Mesenchymal stem cell (in vitro differentiated cells and primary cell): ENCODE results near the gene DDX6.
"Not testable (repeated sequence)": the region's sequence is repeated elsewhere in the genome, so short reads cannot be mapped to it uniquely, and the experiment has no call there.

ENCODE experiments used
- DNase-seq: peaks from one replicate; pipeline ENCODE4 v3.0.0-alpha.2; 2013
- H2AFZ ChIP-seq: one replicate; pipeline ENCODE4 v1.6.1; 2013; ENCODE audit warnings: low read depth, mild to moderate bottlenecking, control low read depth, inconsistent platforms, low read length, moderate library complexity
- H2AK5ac ChIP-seq: 2 replicates; pipeline ENCODE4 v1.6.1; 2013; ENCODE audit warnings: low read length, moderate library complexity, mild to moderate bottlenecking, inconsistent platforms; ENCODE audit not compliant: severe bottlenecking
- H2BK120ac ChIP-seq: one replicate; pipeline ENCODE4 v1.6.1; 2013; ENCODE audit warnings: low read depth, mild to moderate bottlenecking, inconsistent platforms, low read length, moderate library complexity
- H2BK12ac ChIP-seq, 2 experiments: one replicate each; pipeline ENCODE4 v1.6.1; 2013; ENCODE audit warnings: inconsistent platforms in 2 of 2, low read length in 2 of 2, mild to moderate bottlenecking in 2 of 2, moderate library complexity in 2 of 2, control low read depth in 1 of 2
- H2BK15ac ChIP-seq: one replicate; pipeline ENCODE4 v1.6.1; 2013; ENCODE audit warnings: mild to moderate bottlenecking, low read depth, inconsistent platforms; ENCODE audit not compliant: poor library complexity, severe bottlenecking
- H2BK5ac ChIP-seq: 2 replicates; pipeline ENCODE4 v1.6.1; 2013; ENCODE audit warnings: low read depth, mild to moderate bottlenecking, low read length, control low read depth, inconsistent platforms; ENCODE audit not compliant: poor library complexity, severe bottlenecking
- H3K14ac ChIP-seq, 2 experiments: one replicate each; pipeline ENCODE4 v1.6.1; 2013; ENCODE audit warnings: inconsistent platforms in 2 of 2, low read length in 2 of 2, control low read depth in 1 of 2, mild to moderate bottlenecking in 1 of 2, moderate library complexity in 1 of 2
- H3K18ac ChIP-seq, 2 experiments: one replicate each; pipeline ENCODE4 v1.6.1; 2013; ENCODE audit warnings: inconsistent platforms in 2 of 2, low read length in 2 of 2, control low read depth in 1 of 2, low read depth in 1 of 2, mild to moderate bottlenecking in 1 of 2
- H3K23ac ChIP-seq, 2 experiments: one replicate each; pipeline ENCODE4 v1.6.1; 2013; ENCODE audit warnings: inconsistent platforms in 2 of 2, low read length in 2 of 2, mild to moderate bottlenecking in 2 of 2, moderate library complexity in 2 of 2, control low read depth in 1 of 2
- H3K27ac ChIP-seq: 2 replicates; pipeline ENCODE4 v1.5.1; 2013; ENCODE audit warnings: mild to moderate bottlenecking, moderate library complexity, low read length, control low read depth, inconsistent platforms; ENCODE audit not compliant: poor library complexity, severe bottlenecking
- H3K27me3 ChIP-seq, 2 experiments: 2 replicates each; pipeline versions ENCODE4 v1.6.1 to v1.7.0; 2013; ENCODE audit warnings: low read length in 2 of 2, mild to moderate bottlenecking in 2 of 2, moderate library complexity in 2 of 2, control low read depth in 1 of 2, inconsistent platforms in 1 of 2; ENCODE audit not compliant: control insufficient read depth in 1 of 2, insufficient read depth in 1 of 2
- H3K36me3 ChIP-seq, 2 experiments: 2 replicates each; pipeline versions ENCODE4 v1.6.1 to v1.7.0; 2013; ENCODE audit warnings: low read length in 2 of 2, control low read depth in 1 of 2, inconsistent platforms in 1 of 2, low read depth in 1 of 2, mild to moderate bottlenecking in 1 of 2; ENCODE audit not compliant: insufficient read depth in 2 of 2, control insufficient read depth in 1 of 2
- H3K4ac ChIP-seq, 2 experiments: one replicate each; pipeline ENCODE4 v1.6.1; 2013; ENCODE audit warnings: inconsistent platforms in 2 of 2, low read length in 2 of 2, mild to moderate bottlenecking in 2 of 2, moderate library complexity in 2 of 2, control low read depth in 1 of 2, low read depth in 1 of 2
- H3K4me1 ChIP-seq: 2 replicates; pipeline ENCODE4 v1.6.1; 2013; ENCODE audit warnings: low read depth, low read length, control low read depth; ENCODE audit not compliant: control insufficient read depth, insufficient read depth
- H3K4me2 ChIP-seq: 2 replicates; pipeline ENCODE4 v1.6.1; 2013; ENCODE audit warnings: low read length, mild to moderate bottlenecking, inconsistent platforms; ENCODE audit not compliant: poor library complexity, severe bottlenecking
- H3K4me3 ChIP-seq, 2 experiments: 2 replicates each; pipeline versions ENCODE4 v1.5.1 to v1.7.0; 2013; ENCODE audit warnings: low read length in 2 of 2, mild to moderate bottlenecking in 2 of 2, control low read depth in 1 of 2, low read depth in 1 of 2; ENCODE audit not compliant: insufficient read depth in 1 of 2
- H3K79me1 ChIP-seq: replicated peaks from 2 replicates; pipeline ENCODE4 v1.6.1; 2013; ENCODE audit warnings: mild to moderate bottlenecking, control low read depth, low read length, inconsistent platforms; ENCODE audit not compliant: poor library complexity, severe bottlenecking
- H3K9ac ChIP-seq: 2 replicates; pipeline ENCODE4 v1.7.0; 2013; ENCODE audit warnings: mild to moderate bottlenecking, low read length, moderate library complexity
- H3K9me3 ChIP-seq: 2 replicates; pipeline ENCODE4 v1.7.0; 2013; ENCODE audit warnings: mild to moderate bottlenecking, low read length; ENCODE audit not compliant: control insufficient read depth
- H4K8ac ChIP-seq: one replicate; pipeline ENCODE4 v1.6.1; 2013; ENCODE audit warnings: inconsistent platforms, mild to moderate bottlenecking, low read length, moderate library complexity
- H4K91ac ChIP-seq: one replicate; pipeline ENCODE4 v1.6.1; 2013; ENCODE audit warnings: mild to moderate bottlenecking, low read length, inconsistent platforms
- WGBS: methylation state at CpG from one replicate; pipeline ENCODE4 v1.1.7; 2013; ENCODE audit warnings: mixed read lengths; 5-methylcytosine and 5-hydroxymethylcytosine counted together

Gene DDX6

DNA sequence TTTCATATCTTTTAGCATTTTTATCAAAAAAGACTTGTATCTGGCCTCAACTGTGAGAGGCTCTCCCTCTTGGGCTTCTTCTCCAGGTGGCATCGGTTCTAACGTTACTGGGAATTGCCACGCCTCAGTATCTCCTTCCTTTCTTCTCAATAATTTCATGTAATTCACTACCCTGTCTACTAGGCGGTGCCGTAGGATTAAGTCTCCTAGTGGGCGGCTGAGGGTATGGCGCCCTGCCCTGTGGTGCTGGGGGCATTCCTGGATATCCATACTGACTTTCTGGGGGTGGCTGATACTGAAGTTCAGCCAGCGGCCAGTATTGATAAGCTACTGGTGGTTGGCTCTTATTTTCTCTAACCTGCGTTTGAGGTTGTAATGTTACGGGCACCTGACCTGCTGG is 62.9 kb downstream of the DDX6 start:
- not testable (repeated sequence) for H3K23ac ChIP-seq, H2BK12ac ChIP-seq, H3K9ac ChIP-seq, H2AK5ac ChIP-seq, H3K18ac ChIP-seq, H3K4me2 ChIP-seq, H3K9me3 ChIP-seq, H4K8ac ChIP-seq, H3K4me3 ChIP-seq, H3K14ac ChIP-seq, H3K27ac ChIP-seq, H4K91ac ChIP-seq, H3K36me3 ChIP-seq, DNase-seq, H3K4me1 ChIP-seq, H3K27me3 ChIP-seq, H3K79me1 ChIP-seq, H2AFZ ChIP-seq, H2BK5ac ChIP-seq, H3K4ac ChIP-seq, H2BK15ac ChIP-seq, H2BK120ac ChIP-seq
- 100% methylated on average over 8 of the region's 10 CpGs for WGBS

DNA sequence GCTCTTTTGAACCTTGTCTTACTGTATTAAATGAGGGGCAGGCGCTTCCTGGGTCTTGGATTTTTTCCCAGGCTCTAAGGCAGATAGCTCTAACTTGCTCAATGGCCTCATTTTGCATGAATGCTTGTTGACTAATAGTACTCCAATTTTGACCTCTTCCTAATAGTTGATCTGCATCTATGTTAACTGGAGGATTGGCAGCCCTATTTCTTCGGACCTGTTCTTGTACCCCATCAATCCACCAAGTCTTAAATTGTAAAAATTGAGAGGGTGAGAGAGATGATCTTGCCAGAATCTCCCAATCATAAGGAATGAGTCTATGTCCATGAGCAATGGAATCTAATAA is 63.3 kb downstream of the DDX6 start:
- not testable (repeated sequence) for DNase-seq, H2AK5ac ChIP-seq, H3K4me3 ChIP-seq, H3K36me3 ChIP-seq, H2AFZ ChIP-seq, H2BK15ac ChIP-seq, H2BK120ac ChIP-seq, H2BK5ac ChIP-seq, H3K9me3 ChIP-seq, H3K18ac ChIP-seq, H2BK12ac ChIP-seq, H4K91ac ChIP-seq, H3K4ac ChIP-seq, H3K27me3 ChIP-seq, H3K79me1 ChIP-seq, H3K4me1 ChIP-seq, H3K14ac ChIP-seq, H3K4me2 ChIP-seq, H4K8ac ChIP-seq, H3K27ac ChIP-seq, H3K9ac ChIP-seq, H3K23ac ChIP-seq
- no CpG with 5 or more reads among the region's 2 CpGs for WGBS

DNA sequence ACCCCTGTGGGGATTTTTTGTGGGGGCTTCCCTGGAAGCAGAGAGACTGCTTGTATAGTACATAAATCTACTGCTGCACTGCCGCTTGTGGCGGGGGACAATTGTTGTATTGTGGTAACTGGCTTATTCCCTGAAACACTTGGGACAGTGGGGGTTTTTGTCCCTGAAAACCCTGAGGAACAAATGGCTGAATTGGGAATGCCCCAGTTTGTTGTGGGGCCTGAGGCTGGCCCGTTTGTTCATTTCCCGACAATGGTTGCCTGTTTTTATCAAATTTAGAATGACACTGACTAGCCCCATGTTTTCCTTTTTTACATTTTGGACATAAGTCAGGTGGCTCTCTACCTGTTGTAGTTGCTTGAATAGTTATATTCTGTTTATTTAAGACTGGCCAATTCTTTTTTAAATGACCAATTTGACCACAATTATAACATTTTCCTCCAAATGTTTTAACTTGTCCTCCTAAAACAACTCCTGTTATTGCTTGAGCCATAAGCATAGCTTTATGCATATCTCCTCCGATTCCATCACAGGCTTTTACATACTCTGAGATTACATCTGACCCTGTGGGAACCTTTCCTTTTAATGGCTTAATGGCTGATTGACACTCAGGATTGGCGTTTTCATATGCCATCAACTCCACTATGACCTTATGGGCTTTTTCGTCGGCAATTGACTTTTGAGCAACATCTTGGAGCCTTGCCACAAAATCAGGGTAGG is 63.8 kb downstream of the DDX6 start:
- not testable (repeated sequence) for H3K79me1 ChIP-seq, H2AK5ac ChIP-seq, H2AFZ ChIP-seq, H4K8ac ChIP-seq, H2BK12ac ChIP-seq, H3K18ac ChIP-seq, H2BK120ac ChIP-seq, DNase-seq, H3K4me1 ChIP-seq, H3K27ac ChIP-seq, H3K23ac ChIP-seq, H3K9me3 ChIP-seq, H2BK5ac ChIP-seq, H3K9ac ChIP-seq, H3K4me2 ChIP-seq, H4K91ac ChIP-seq, H3K27me3 ChIP-seq, H3K14ac ChIP-seq, H2BK15ac ChIP-seq, H3K4ac ChIP-seq, H3K4me3 ChIP-seq, H3K36me3 ChIP-seq
- WGBS = 92% methylated on average over 8 of the region's 8 CpGs

DNA sequence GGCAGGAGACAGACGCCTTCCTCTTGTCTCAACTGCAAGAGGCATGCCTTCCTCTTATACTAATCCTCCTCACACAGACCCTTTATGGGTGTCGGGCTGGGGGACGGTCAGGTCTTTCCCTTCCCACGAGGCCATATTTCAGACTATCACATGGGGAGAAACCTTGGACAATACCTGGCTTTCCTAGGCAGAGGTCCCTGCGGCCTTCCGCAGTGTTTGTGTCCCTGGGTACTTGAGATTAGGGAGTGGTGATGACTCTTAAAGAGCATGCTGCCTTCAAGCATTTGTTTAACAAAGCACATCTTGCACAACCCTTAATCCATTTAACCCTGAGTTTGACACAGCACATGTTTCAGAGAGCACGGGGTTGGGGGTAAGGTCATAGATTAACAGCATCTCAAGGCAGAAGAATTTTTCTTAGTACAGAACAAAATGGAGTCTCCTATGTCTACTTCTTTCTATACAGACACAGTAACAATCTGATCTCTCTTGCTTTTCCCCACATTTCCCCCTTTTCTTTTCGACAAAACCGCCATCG is 69.4 kb downstream of the DDX6 start:
- not testable (repeated sequence) for H2BK5ac ChIP-seq, H3K4me2 ChIP-seq, H3K4me3 ChIP-seq, H2BK15ac ChIP-seq, H3K27me3 ChIP-seq, H3K18ac ChIP-seq, H3K9ac ChIP-seq, H3K36me3 ChIP-seq, DNase-seq, H3K9me3 ChIP-seq, H4K91ac ChIP-seq, H3K4me1 ChIP-seq, H2BK12ac ChIP-seq, H3K4ac ChIP-seq, H2AK5ac ChIP-seq, H3K23ac ChIP-seq, H3K79me1 ChIP-seq, H3K14ac ChIP-seq, H2AFZ ChIP-seq, H4K8ac ChIP-seq, H2BK120ac ChIP-seq, H3K27ac ChIP-seq
- no CpG with 5 or more reads among the region's 10 CpGs for WGBS
